NCI-H2029 treated with DMSO at 0.1 percent for 48 hours (cell line): Measurements from ENCODE around the gene MAJIN.
A peak's percentile ranks its signal among the peaks of the same experiment; 100 is the strongest.
"Not testable (repeated sequence)": the region's sequence is repeated elsewhere in the genome, so short reads cannot be mapped to it uniquely, and the experiment has no call there.

Source experiments
- DNase-seq: peaks from one replicate; lab custom pipeline; 2025; lab: John Stamatoyannopoulos, UW

MAJIN gene

GRCh38 chr11:64971421-64972233 lies at the start of gene MAJIN:
TSS of gene MAJIN (minus strand) at chr11:64972108. CDS start at chr11:64959405, 12,703 bp downstream.
- peak; percentile 23 for DNase-seq

- DNase-seq = no peak
Observed at GRCh38 chr11:65021509-65021908, 49.6 kb upstream of the MAJIN start.

GRCh38 chr11:65021003-65021402 lies 49.1 kb upstream of the MAJIN start:
- DNase-seq = no peak

GRCh38 chr11:65019824-65020223 lies 47.9 kb upstream of the MAJIN start:
- DNase-seq = no peak

GRCh38 chr11:65017937-65018336 lies 46.0 kb upstream of the MAJIN start:
- DNase-seq = no peak

GRCh38 chr11:65016705-65017104 lies 44.8 kb upstream of the MAJIN start:
- no peak for DNase-seq

- DNase-seq = no peak
Observed at GRCh38 chr11:65014726-65015227, 42.9 kb upstream of the MAJIN start.

GRCh38 chr11:65013888-65014725 lies 42.2 kb upstream of the MAJIN start, which contains the start of gene ARL2:
TSS of gene ARL2 (plus strand) at chr11:65014160. CDS start at chr11:65014208, 48 bp downstream.
- DNase-seq = peak; percentile 46

- peak; percentile 71 for DNase-seq
Observed at GRCh38 chr11:65013130-65013887, 41.4 kb upstream of the MAJIN start.

- no peak for DNase-seq
Observed at GRCh38 chr11:65008873-65009272, 37.0 kb upstream of the MAJIN start.

GRCh38 chr11:65008016-65008415 lies 36.1 kb upstream of the MAJIN start:
- DNase-seq = no peak

- not testable (repeated sequence) for DNase-seq
Observed at GRCh38 chr11:65003968-65004367, 32.1 kb upstream of the MAJIN start.

GRCh38 chr11:65003282-65003681 lies 31.4 kb upstream of the MAJIN start:
- DNase-seq = no peak

- DNase-seq = no peak
Observed at GRCh38 chr11:65002706-65003105, 30.8 kb upstream of the MAJIN start.

GRCh38 chr11:64999478-64999877 lies 27.6 kb upstream of the MAJIN start:
- DNase-seq = no peak

GRCh38 chr11:64998690-64999431 lies 27.0 kb upstream of the MAJIN start:
- no peak for DNase-seq

GRCh38 chr11:64998141-64998540 lies 26.2 kb upstream of the MAJIN start:
- no peak for DNase-seq

- DNase-seq = peak; percentile 8
Observed at GRCh38 chr11:64996710-64997380, 24.9 kb upstream of the MAJIN start, which contains the start of gene BATF2. TSS of gene BATF2 (minus strand) at chr11:64996971. CDS start at chr11:64996914, 57 bp downstream.

- no peak for DNase-seq
Observed at GRCh38 chr11:64996327-64996709, 24.4 kb upstream of the MAJIN start.

GRCh38 chr11:64994318-64994717 lies 22.4 kb upstream of the MAJIN start:
- DNase-seq = no peak
